Heart left ventricle (tissue), 13 donors: ENCODE data around the gene MSI2.

Source experiments
- CTCF ChIP-seq, 12 donors: fragments of 200-600 bp; sonication (generic) in 4 of 12; IDR thresholded peaks; one replicate each; pipeline versions ENCODE4 v1.5.0 to v1.8.0; 2018 to 2022; ENCODE audit warnings: antibody characterized with exemption in 12 of 12, mild to moderate bottlenecking in 5 of 12
- POLR2A ChIP-seq, 2 donors: fragments of 450-650 bp; IDR thresholded peaks; one replicate each; pipeline ENCODE4 v1.6.1; 2017; ENCODE audit warnings: antibody characterized with exemption in 2 of 2, mild to moderate bottlenecking in 2 of 2, moderate library complexity in 2 of 2
- donor health status: ischemic (EF 13 %, LVEDD 7.1; RV severe dilation, severe dysfunction).
- donor health status: DM: no; HTN: yes; CAD: no.
- donor health status: DM: no; HTN: no; CAD: no.
- donor health status: ischemic (EF 25% LVEDD 6.9; RV normal size, moderate dysfunction).
- donor health status: ischemic (EF 25% LVEDD 5.7; RV mildly dilated, moderate dysfunction).
- donor health status: ischemic (EF 35%, LVEDD 5.7; RV mildly dilated, moderate dysfunction).
- donor health status: nonischemic (EF 11% LVEDD 7.7; RV severe dilation, severe dysfunction).
- donor health status: DM: yes; HTN: yes; CAD: no.
- donor health status: PGD.
- donor health status: ischemic (EF 29% LVEDD 5.4; RV normal size, mild dysfunction).
- donor health status: nonischemic (EF 23%, LVEDD 6.1; RV moderate dilation, normal function).

GRCh38 chr17:57697891-57698711, 441.8 kb downstream of the MSI2 start:
- TF ChIP-seq CTCF (IDR thresholded peaks at IDR 0.05) = no peak
- no peak for TF ChIP-seq POLR2A (IDR thresholded peaks at IDR 0.05)
